Measurements from ENCODE around the gene WDFY3.
A peak's percentile ranks its signal among the peaks of the same experiment; 100 is the strongest.

Gene WDFY3

GRCh38 chr4:84966382-84967242 lies at the start of gene WDFY3:
Gene WDFY3, minus strand, starts transcription at chr4:84966690. Its CDS starts 106,099 bp downstream, at chr4:84860591.
- peak; percentile 88 for DNase-seq (ENCODE audit: low read depth)

GRCh38 chr4:85005865-85006377 lies 39.4 kb upstream of the WDFY3 start:
- peak; percentile 78 for DNase-seq (ENCODE audit: low read depth)

- DNase-seq (ENCODE audit: low read depth) = no peak
Observed at GRCh38 chr4:85000343-85000742, 33.9 kb upstream of the WDFY3 start.

GRCh38 chr4:84995386-84995785 lies 28.9 kb upstream of the WDFY3 start:
- DNase-seq (ENCODE audit: low read depth) = no peak

- DNase-seq (ENCODE audit: low read depth) = peak; percentile 5
Observed at GRCh38 chr4:84994280-84994679, 27.8 kb upstream of the WDFY3 start.

- DNase-seq (ENCODE audit: low read depth) = no peak
Observed at GRCh38 chr4:84985952-84986351, 19.5 kb upstream of the WDFY3 start.

- no peak for DNase-seq (ENCODE audit: low read depth)
Observed at GRCh38 chr4:84977396-84977795, 10.9 kb upstream of the WDFY3 start.

- DNase-seq (ENCODE audit: low read depth) = no peak
Observed at GRCh38 chr4:84973856-84974255, 7.4 kb upstream of the WDFY3 start.

GRCh38 chr4:84971319-84971932 lies 4.9 kb upstream of the WDFY3 start:
- DNase-seq (ENCODE audit: low read depth) = peak; percentile 63

- no peak for DNase-seq (ENCODE audit: low read depth)
Observed at GRCh38 chr4:84968925-84969324, 2.4 kb upstream of the WDFY3 start.

GRCh38 chr4:84967243-84967690 lies 777 bp upstream of the WDFY3 start:
- no peak for DNase-seq (ENCODE audit: low read depth)

- no peak for DNase-seq (ENCODE audit: low read depth)
Observed at GRCh38 chr4:84965553-84966381, 723 bp downstream of the WDFY3 start.

- no peak for DNase-seq (ENCODE audit: low read depth)
Observed at GRCh38 chr4:84964995-84965552, 1.4 kb downstream of the WDFY3 start.

- no peak for DNase-seq (ENCODE audit: low read depth)
Observed at GRCh38 chr4:84962102-84962501, 4.4 kb downstream of the WDFY3 start.

GRCh38 chr4:84958434-84958833 lies 8.1 kb downstream of the WDFY3 start:
- DNase-seq (ENCODE audit: low read depth) = no peak

GRCh38 chr4:84957514-84958420 lies 8.7 kb downstream of the WDFY3 start:
- DNase-seq (ENCODE audit: low read depth) = no peak

GRCh38 chr4:84956014-84956413 lies 10.5 kb downstream of the WDFY3 start:
- no peak for DNase-seq (ENCODE audit: low read depth)

GRCh38 chr4:84954982-84955567 lies 11.4 kb downstream of the WDFY3 start:
- DNase-seq (ENCODE audit: low read depth) = no peak

GRCh38 chr4:84952776-84953175 lies 13.7 kb downstream of the WDFY3 start:
- DNase-seq (ENCODE audit: low read depth) = no peak

GRCh38 chr4:84952004-84952403 lies 14.5 kb downstream of the WDFY3 start:
- DNase-seq (ENCODE audit: low read depth) = no peak

Measured in fibroblast of the conjunctiva (primary cell).